PC-3 (cell line): Measurements from ENCODE around the gene TARDBP. TPM values are rescaled to one million over a fixed set of nuclear protein-coding genes. Genes with fewer than 3 reads are reported as not detected.

Experiments
- ATAC-seq: fragments of 200-7000 bp; cut with Tn5 transposase; 2 replicates; pipeline ENCODE4 v1.9.1; 2020; ENCODE audit warnings: mild to moderate bottlenecking, moderate library complexity
- Bru-seq: library from RNA; stranded (reverse); fragments of 400-500 nt; gene quantifications from one replicate; lab custom pipeline; 2021; lab: Mats Ljungman, UMichigan
- BruChase-seq, 2 experiments: library from RNA; stranded (reverse); fragments of 400-500 nt; gene quantifications; one replicate each; lab custom pipeline; 2021; lab: Mats Ljungman, UMichigan
- BruUV-seq: library from RNA; stranded (reverse); fragments of 400-500 nt; replicated peaks from 2 replicates; lab custom pipeline; 2021; lab: Mats Ljungman, UMichigan
- CTCF ChIA-PET: fragments of 300-600 bp; sonication (Branson Sonifier 250); formaldehyde crosslinking; loops from one replicate; lab custom pipeline; 2022; ENCODE audit warnings: antibody characterized with exemption; lab: Charles Lee
- POLR2A ChIA-PET: fragments of 300-600 bp; sonication (Branson Sonifier 250); formaldehyde crosslinking; loops from one replicate; lab custom pipeline; 2022; ENCODE audit warnings: antibody characterized with exemption; ENCODE audit not compliant: unreplicated experiment; lab: Charles Lee
- DNase-seq: peaks from one replicate; pipeline ENCODE4 v3.0.0-alpha.2; 2015
- H2AFZ ChIP-seq: fragments of 300-600 bp; sonication (generic); 2 replicates; pipeline ENCODE4 v1.6.0; 2016; ENCODE audit warnings: antibody characterized with exemption, low read length
- H3F3A ChIP-seq: fragments of 300-600 bp; sonication (generic); one replicate; pipeline ENCODE4 v1.6.0; 2017; ENCODE audit warnings: antibody characterized with exemption, low read length, control low read depth, mild to moderate bottlenecking; ENCODE audit not compliant: unreplicated experiment
- H3K27ac ChIP-seq: fragments of 300-600 bp; sonication (generic); 2 replicates; pipeline ENCODE4 v1.5.1; 2016; ENCODE audit warnings: mild to moderate bottlenecking, low read length
- H3K27me3 ChIP-seq: fragments of 300-600 bp; sonication (generic); 2 replicates; pipeline ENCODE4 v1.6.1; 2016; ENCODE audit warnings: low read length, mixed read lengths
- H3K36me3 ChIP-seq: fragments of 300-600 bp; sonication (generic); 2 replicates; pipeline ENCODE4 v1.6.1; 2016; ENCODE audit warnings: low read depth, mixed run types, low read length, mixed read lengths
- H3K4me1 ChIP-seq: fragments of 300-600 bp; sonication (generic); 2 replicates; pipeline ENCODE4 v1.5.1; 2016; ENCODE audit warnings: low read length; ENCODE audit not compliant: insufficient read depth
- H3K4me2 ChIP-seq: fragments of 300-600 bp; sonication (generic); 2 replicates; pipeline ENCODE4 v1.6.0; 2016; ENCODE audit warnings: low read length
- H3K4me3 ChIP-seq: fragments of 300-600 bp; sonication (generic); 2 replicates; pipeline ENCODE4 v1.5.1; 2016; ENCODE audit warnings: mild to moderate bottlenecking, low read length, mixed read lengths
- H3K79me2 ChIP-seq: fragments of 300-600 bp; sonication (generic); 2 replicates; pipeline ENCODE4 v1.6.1; 2017; ENCODE audit warnings: low read length, mixed read lengths
- H3K9ac ChIP-seq: fragments of 300-600 bp; sonication (generic); 2 replicates; pipeline ENCODE4 v1.6.0; 2016; ENCODE audit warnings: mild to moderate bottlenecking, low read length
- H3K9me2 ChIP-seq: fragments of 300-600 bp; sonication (generic); replicated peaks from 2 replicates; pipeline ENCODE4 v1.6.1; 2016; ENCODE audit warnings: mixed run types, low read length, mixed read lengths
- H3K9me3 ChIP-seq: fragments of 300-600 bp; sonication (generic); 2 replicates; pipeline ENCODE4 v1.6.1; 2016; ENCODE audit warnings: low read length, mixed read lengths
- H4K20me1 ChIP-seq: fragments of 300-600 bp; sonication (generic); 2 replicates; pipeline ENCODE4 v1.6.1; 2016; ENCODE audit warnings: low read length, mixed read lengths
- EZH2 ChIP-seq: fragments of 300-600 bp; sonication (generic); IDR thresholded peaks from one replicate; pipeline ENCODE4 v1.6.1; 2017; ENCODE audit warnings: antibody characterized with exemption, mild to moderate bottlenecking, low read length; ENCODE audit not compliant: unreplicated experiment
- EZH2phosphoT487 ChIP-seq: fragments of 300-600 bp; sonication (generic); IDR thresholded peaks from 2 replicates; pipeline ENCODE4 v1.6.1; 2018; ENCODE audit warnings: mild to moderate bottlenecking, antibody characterized with exemption, low read length, borderline replicate concordance
- intact Hi-C: fragments of 100-400 bp; cut with micrococcal nuclease; formaldehyde crosslinking; loops from 2 replicates; pipeline ENCODE4 v1.9.0; 2023
- long read RNA-seq: library from polyadenylated mRNA; unstranded; transcript quantifications from one replicate; pipeline ENCODE4 v2.0.0, GENCODE V29; 2021; ENCODE audit not compliant: unreplicated experiment
- total RNA-seq: library from RNA; depleted of rRNA; stranded (reverse); fragments of >200 nt; gene quantifications from 2 replicates; pipeline ENCODE4 v1.2.3, GENCODE V29; 2014; rRNA removed
- TF ChIP-seq, protein P1 (sequence below): fragments of 300-600 bp; sonication (generic); conservative IDR thresholded peaks from 2 replicates; pipeline ENCODE4 v1.5.1; 2017; ENCODE audit warnings: antibody characterized with exemption, low read depth, mild to moderate bottlenecking, low read length

TARDBP gene
- total RNA-seq: 78.5 and 102 TPM in 2 replicates
- Bru-seq, nascent RNA: percentile 98 among the genes with signal in this experiment
- percentile 100 among the genes with signal in this experiment for BruChase-seq, experiment 1, labeled RNA remaining after a 6-hour chase
- percentile 100 among the genes with signal in this experiment for BruChase-seq, experiment 2, labeled RNA remaining after a 2-hour chase
- long read RNA-seq, full-length matches to known transcripts: 182 of 219 reads
- long read RNA-seq, partial matches to known transcripts: 21 of 219 reads
- long read RNA-seq, other reads (novel, unspliced or antisense): 16 of 219 reads

- H3K4me3 ChIP-seq: peak within 1 kb of the TSS; percentile 95
- peak within 1 kb of the TSS; percentile 81 for H3K27ac ChIP-seq
- peaks cover 39% of the 10 kb centered on the region for H3K36me3 ChIP-seq
- peak within 1 kb of the TSS; percentile 99 for H2AFZ ChIP-seq
- no TSS peak for BruUV-seq
- H3K4me1 ChIP-seq: peaks cover 15% of the 10 kb centered on the region
- H3K9me3 ChIP-seq: no peaks in the 10 kb centered on the region
- DNase-seq (peak; percentile 83), ATAC-seq (peak; percentile 89)
- TF ChIP-seq EZH2phosphoT487 (no peak), EZH2 (no peak)
- TF ChIP-seq, protein P1, sequence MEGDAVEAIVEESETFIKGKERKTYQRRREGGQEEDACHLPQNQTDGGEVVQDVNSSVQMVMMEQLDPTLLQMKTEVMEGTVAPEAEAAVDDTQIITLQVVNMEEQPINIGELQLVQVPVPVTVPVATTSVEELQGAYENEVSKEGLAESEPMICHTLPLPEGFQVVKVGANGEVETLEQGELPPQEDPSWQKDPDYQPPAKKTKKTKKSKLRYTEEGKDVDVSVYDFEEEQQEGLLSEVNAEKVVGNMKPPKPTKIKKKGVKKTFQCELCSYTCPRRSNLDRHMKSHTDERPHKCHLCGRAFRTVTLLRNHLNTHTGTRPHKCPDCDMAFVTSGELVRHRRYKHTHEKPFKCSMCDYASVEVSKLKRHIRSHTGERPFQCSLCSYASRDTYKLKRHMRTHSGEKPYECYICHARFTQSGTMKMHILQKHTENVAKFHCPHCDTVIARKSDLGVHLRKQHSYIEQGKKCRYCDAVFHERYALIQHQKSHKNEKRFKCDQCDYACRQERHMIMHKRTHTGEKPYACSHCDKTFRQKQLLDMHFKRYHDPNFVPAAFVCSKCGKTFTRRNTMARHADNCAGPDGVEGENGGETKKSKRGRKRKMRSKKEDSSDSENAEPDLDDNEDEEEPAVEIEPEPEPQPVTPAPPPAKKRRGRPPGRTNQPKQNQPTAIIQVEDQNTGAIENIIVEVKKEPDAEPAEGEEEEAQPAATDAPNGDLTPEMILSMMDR: no peak
- peak within 1 kb of the TSS; percentile 99 for H3K4me2 ChIP-seq
- peak within 1 kb of the TSS; percentile 99 for H3K9ac ChIP-seq
- H3F3A ChIP-seq: no peaks in the 10 kb centered on the region
- H3K27me3 ChIP-seq: no peaks in the 10 kb centered on the region
- intact Hi-C loops: no loop called here
- H3K9me2 ChIP-seq: no peaks in the 10 kb centered on the region
- H3K79me2 ChIP-seq: peaks cover 47% of the 10 kb centered on the region
- peaks cover 36% of the 10 kb centered on the region for H4K20me1 ChIP-seq
- POLR2A ChIA-PET: interaction anchor here (0.6 to 0.7 kb wide), 4 partner anchors 45 to 1202 kb away, joined by 3 to 12 read pairs (median 4); no protein-coding TSS in a partner anchor
- CTCF ChIA-PET: interaction anchor here (0.6 kb wide), 1 partner anchor 28 kb away, joined by 6 read pairs; no protein-coding TSS in a partner anchor
Observed at GRCh38 chr1:11012260-11013159, at the start of gene TARDBP. TARDBP (plus strand) TSS chr1:11012654; CDS start chr1:11013728, 1,074 bp downstream.

GRCh38 chr1:10965546-10966226 lies 46.8 kb upstream of the TARDBP start:
- no peak for DNase-seq
- H3K9ac ChIP-seq: no peak overlapping the region
- CTCF ChIA-PET: interaction anchor here (0.6 kb wide), 1 partner anchor 174 kb away, joined by 4 read pairs; no protein-coding TSS in a partner anchor
- no peak overlapping the region for H2AFZ ChIP-seq
- no peaks in the 10 kb centered on the region for H3F3A ChIP-seq
- H3K27ac ChIP-seq: no peak overlapping the region
- no peak overlapping the region for H3K4me3 ChIP-seq
- no peaks in the 10 kb centered on the region for H3K27me3 ChIP-seq
- no peaks in the 10 kb centered on the region for H3K36me3 ChIP-seq
- intact Hi-C loops: loop anchor here (10.0 kb wide), 1 partner anchor 451 kb away; no protein-coding TSS in a partner anchor
- no peak overlapping the region for H3K4me2 ChIP-seq
- BruUV-seq: no TSS peak
- ATAC-seq: no peak
- TF ChIP-seq EZH2: no peak
- TF ChIP-seq, protein P1: no peak
- no peak for TF ChIP-seq EZH2phosphoT487
- H3K4me1 ChIP-seq: 0 out of 2 replicates have a peak, but pooled peaks cover 4% of the 10 kb centered on the region
- H3K9me3 ChIP-seq: no peaks in the 10 kb centered on the region
- H3K79me2 ChIP-seq: no peaks in the 10 kb centered on the region
- H3K9me2 ChIP-seq: no peaks in the 10 kb centered on the region
- POLR2A ChIA-PET: no interaction called here
- no peaks in the 10 kb centered on the region for H4K20me1 ChIP-seq
